ENCODE data around the gene SIK2. TPM values are rescaled to one million over a fixed set of nuclear protein-coding genes. Genes with fewer than 3 reads are reported as not detected.

Gene SIK2
- total and polyA plus RNA-seq, 11 donors: 4.1 to 45.8 (median 27.5) TPM

DNA sequence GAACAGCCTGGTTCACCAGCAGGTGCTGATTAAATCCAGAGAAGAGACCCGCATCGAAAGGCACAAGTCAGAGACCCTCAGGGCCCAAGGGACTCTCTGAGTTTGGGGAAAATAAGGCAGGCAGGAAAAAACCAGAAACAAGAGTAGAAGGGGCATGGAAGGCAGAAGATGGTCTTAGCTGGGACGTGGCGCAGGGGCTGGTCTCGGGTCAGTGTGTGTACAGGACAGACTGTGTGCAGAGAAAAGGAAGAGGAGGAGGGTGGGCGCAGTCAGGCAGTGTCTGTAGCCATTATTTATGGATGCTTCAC is 132.7 kb downstream of the SIK2 start:
- intact Hi-C loops (cut with DNase I): loop anchor here in 5 of 10 donors (5.0 kb wide), 1 partner anchor 32 kb away; the partner anchor contains the start of gene PPP2R1B (in 5 of the 5)
- TF ChIP-seq, protein P1, sequence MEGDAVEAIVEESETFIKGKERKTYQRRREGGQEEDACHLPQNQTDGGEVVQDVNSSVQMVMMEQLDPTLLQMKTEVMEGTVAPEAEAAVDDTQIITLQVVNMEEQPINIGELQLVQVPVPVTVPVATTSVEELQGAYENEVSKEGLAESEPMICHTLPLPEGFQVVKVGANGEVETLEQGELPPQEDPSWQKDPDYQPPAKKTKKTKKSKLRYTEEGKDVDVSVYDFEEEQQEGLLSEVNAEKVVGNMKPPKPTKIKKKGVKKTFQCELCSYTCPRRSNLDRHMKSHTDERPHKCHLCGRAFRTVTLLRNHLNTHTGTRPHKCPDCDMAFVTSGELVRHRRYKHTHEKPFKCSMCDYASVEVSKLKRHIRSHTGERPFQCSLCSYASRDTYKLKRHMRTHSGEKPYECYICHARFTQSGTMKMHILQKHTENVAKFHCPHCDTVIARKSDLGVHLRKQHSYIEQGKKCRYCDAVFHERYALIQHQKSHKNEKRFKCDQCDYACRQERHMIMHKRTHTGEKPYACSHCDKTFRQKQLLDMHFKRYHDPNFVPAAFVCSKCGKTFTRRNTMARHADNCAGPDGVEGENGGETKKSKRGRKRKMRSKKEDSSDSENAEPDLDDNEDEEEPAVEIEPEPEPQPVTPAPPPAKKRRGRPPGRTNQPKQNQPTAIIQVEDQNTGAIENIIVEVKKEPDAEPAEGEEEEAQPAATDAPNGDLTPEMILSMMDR (IDR thresholded peaks at IDR 0.05): no peak
- no peak for TF ChIP-seq POLR2A (IDR thresholded peaks at IDR 0.05)
- no peaks in the 10 kb centered on the region for H3K27me3 ChIP-seq
- H3K27ac ChIP-seq: peak overlapping the region; percentile 79 to 98 (median 94)
- H3K36me3 ChIP-seq: peaks cover 0 to 14% (median 0%) of the 10 kb centered on the region in 9 donors
- peak overlapping the region in 6 of 12 donors; percentile 27 to 56 (median 52) for H3K4me3 ChIP-seq
- H3K9me3 ChIP-seq: no peaks in the 10 kb centered on the region
- ATAC-seq: no peak
- DNase-seq: no peak
- 36 to 56% (median 47%) methylated on average over 6 of the region's 6 CpGs for WGBS, 4 donors
- H3K4me1 ChIP-seq: peaks cover 2 to 88% (median 85%) of the 10 kb centered on the region in 12 donors

DNA sequence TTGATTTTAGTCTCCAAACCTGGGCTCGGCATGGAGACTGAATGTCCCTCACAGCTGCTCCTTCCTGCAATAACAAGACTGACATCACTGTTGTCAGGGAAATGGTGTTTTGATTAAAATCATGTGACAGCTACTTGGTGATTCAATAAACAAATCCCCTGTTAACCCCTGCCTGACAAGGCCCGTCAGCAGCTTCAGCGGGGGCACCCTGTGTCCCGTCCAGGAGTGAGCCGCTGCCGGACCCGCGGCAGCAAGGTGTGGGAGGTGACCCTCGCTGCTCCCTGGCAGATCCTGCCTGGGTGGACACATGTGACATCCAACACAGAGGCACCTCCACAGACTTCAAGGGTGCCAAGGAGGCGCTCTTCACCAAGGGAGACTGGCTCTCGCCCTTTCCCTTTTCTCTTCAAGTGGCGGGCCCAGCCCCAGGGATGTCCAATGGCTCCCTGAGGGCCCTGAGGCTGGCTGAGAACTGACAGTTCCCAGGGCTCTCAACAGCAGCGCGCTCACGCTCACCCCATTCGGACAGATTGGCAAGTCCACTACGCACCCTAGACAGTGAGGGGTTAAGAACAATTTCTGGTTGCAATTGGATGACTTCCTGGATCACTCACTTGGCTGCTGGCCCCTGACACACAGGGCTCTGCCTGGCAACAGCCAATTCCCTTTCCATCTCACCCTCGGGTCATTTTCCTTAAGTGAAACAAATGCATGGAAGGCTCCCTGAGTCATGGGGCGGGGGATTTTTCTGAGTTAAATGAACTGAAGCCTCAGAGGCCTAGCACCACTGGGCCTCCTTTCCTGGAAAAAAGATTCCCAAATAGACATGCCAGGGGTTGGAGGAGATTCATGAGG is 133.2 kb downstream of the SIK2 start:
- ATAC-seq (peak; percentile 68 to 81 (median 72)), DNase-seq (peak; percentile 73 to 86 (median 84))
- Histone ChIP-seq H3K27me3 (no peaks in the 10 kb centered on the region), H3K9me3 (no peaks in the 10 kb centered on the region), H3K4me3 (peak overlapping the region in 11 of 12 donors; percentile 24 to 65 (median 51)), H3K4me1 (peaks cover 2 to 82% (median 79%) of the 10 kb centered on the region in 12 donors), H3K27ac (peak overlapping the region; percentile 79 to 98 (median 94)), H3K36me3 (peaks cover 0 to 20% (median 6%) of the 10 kb centered on the region in 9 donors)
- TF ChIP-seq, protein P1 (IDR thresholded peaks at IDR 0.05): no peak
- peak in 1 of 2 donors; percentile 64 for TF ChIP-seq POLR2A (IDR thresholded peaks at IDR 0.05)
- intact Hi-C loops (cut with DNase I): no loop called here
- WGBS, 4 donors: 20 to 51% (median 32%) methylated on average over 10 to 19 of the region's 19 CpGs

DNA sequence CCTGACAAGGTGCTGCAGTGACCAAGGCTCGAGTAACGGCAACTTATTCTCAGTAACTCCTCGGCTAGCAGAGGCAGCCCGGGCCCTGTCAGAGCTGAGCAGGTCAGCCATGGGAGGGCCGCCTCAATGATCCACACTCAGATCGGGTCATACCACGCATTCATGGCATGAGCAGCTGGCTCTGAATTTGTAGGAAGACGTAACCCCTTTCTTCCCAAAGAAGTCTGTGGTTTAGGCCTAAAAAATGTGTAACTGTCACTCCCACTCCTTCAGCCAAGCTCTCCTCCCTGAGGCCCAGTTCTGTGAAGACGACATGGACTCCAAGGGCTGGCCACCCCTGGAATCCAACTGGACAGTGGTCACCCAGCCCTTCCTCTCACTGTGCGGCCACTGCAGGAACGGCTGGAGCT is 133.9 kb downstream of the SIK2 start:
- WGBS, 4 donors: 48 to 60% (median 52%) methylated on average over 8 to 11 of the region's 11 CpGs
- H3K27me3 ChIP-seq: no peaks in the 10 kb centered on the region
- no peaks in the 10 kb centered on the region for H3K9me3 ChIP-seq
- TF ChIP-seq, protein P1 (IDR thresholded peaks at IDR 0.05): no peak
- no peak for TF ChIP-seq POLR2A (IDR thresholded peaks at IDR 0.05)
- peaks cover 2 to 75% (median 72%) of the 10 kb centered on the region in 12 donors for H3K4me1 ChIP-seq
- peak overlapping the region; percentile 79 to 98 (median 94) for H3K27ac ChIP-seq
- DNase-seq (no peak), ATAC-seq (peak in 1 of 4 donors; percentile 3)
- intact Hi-C loops (cut with DNase I): no loop called here
- H3K36me3 ChIP-seq: peaks cover 0 to 27% (median 12%) of the 10 kb centered on the region in 9 donors
- peak overlapping the region in 6 of 12 donors; percentile 49 to 65 (median 54) for H3K4me3 ChIP-seq
